Astrocyte of the spinal cord (primary cell): ENCODE measurements around the gene ADAMTS20.
"Not testable (repeated sequence)": the region's sequence is repeated elsewhere in the genome, so short reads cannot be mapped to it uniquely, and the experiment has no call there.

Source experiments
- DNase-seq: peaks from one replicate; pipeline ENCODE4 v3.0.0; 2011; ENCODE audit warnings: low read depth, low spot score
- H3K4me3 ChIP-seq: 2 replicates; pipeline ENCODE4 v1.5.1; 2011; ENCODE audit warnings: low read depth, mild to moderate bottlenecking, low read length, moderate library complexity
- CTCF ChIP-seq: IDR thresholded peaks from 2 replicates; pipeline ENCODE4 v1.5.1; 2012; ENCODE audit warnings: low read depth, mild to moderate bottlenecking, low read length, inconsistent platforms
- in situ Hi-C: cut with HindIII; loops from 2 replicates; pipeline ENCODE4 v1.10.0; 2017; ENCODE audit warnings: low sequenced_read_pairs

ADAMTS20 gene

GRCh38 chr12:43345023-43345422, 207.0 kb downstream of the ADAMTS20 start:
- in situ Hi-C loops, result no loop called here
- DNase-seq, result no peak
- no peak for TF ChIP-seq CTCF
- H3K4me3 ChIP-seq, result no peak overlapping the region

GRCh38 chr12:43341785-43342313, 210.2 kb downstream of the ADAMTS20 start:
- H3K4me3 ChIP-seq, DNase-seq, in situ Hi-C loops: not testable (repeated sequence)

GRCh38 chr12:43338848-43339526, 213.0 kb downstream of the ADAMTS20 start:
- in situ Hi-C loops, result no loop called here
- peak; percentile 86 for DNase-seq
- TF ChIP-seq CTCF, result peak; percentile 74
- H3K4me3 ChIP-seq, result no peak overlapping the region

GRCh38 chr12:43337571-43338444, 214.2 kb downstream of the ADAMTS20 start:
- DNase-seq, result peak; percentile 18
- in situ Hi-C loops, result no loop called here
- H3K4me3 ChIP-seq, result no peak overlapping the region
- no peak for TF ChIP-seq CTCF

- DNase-seq, result peak; percentile 66
- TF ChIP-seq CTCF, result peak; percentile 52
- in situ Hi-C loops, result no loop called here
- H3K4me3 ChIP-seq, result no peak overlapping the region
These were observed 214.9 kb downstream of the ADAMTS20 start for GRCh38 chr12:43336962-43337555.

GRCh38 chr12:43333644-43334043, 218.4 kb downstream of the ADAMTS20 start:
- TF ChIP-seq CTCF, result no peak
- no peak overlapping the region for H3K4me3 ChIP-seq
- no peak for DNase-seq
- in situ Hi-C loops, result no loop called here
